Lower leg skin (tissue), 3 donors: ENCODE measurements around the gene PROM1.

ENCODE experiments used
- CTCF ChIP-seq, 3 donors: fragments of 450-650 bp; IDR thresholded peaks; one replicate each; pipeline ENCODE4 v1.5.1; 2016; ENCODE audit warnings: antibody characterized with exemption in 3 of 3, mild to moderate bottlenecking in 3 of 3, moderate library complexity in 2 of 3
- POLR2A ChIP-seq, 2 donors: fragments of 450-650 bp; IDR thresholded peaks; one replicate each; pipeline ENCODE4 v1.6.1; 2016 to 2017; ENCODE audit warnings: antibody characterized with exemption in 2 of 2, mild to moderate bottlenecking in 1 of 2, moderate library complexity in 1 of 2

DNA sequence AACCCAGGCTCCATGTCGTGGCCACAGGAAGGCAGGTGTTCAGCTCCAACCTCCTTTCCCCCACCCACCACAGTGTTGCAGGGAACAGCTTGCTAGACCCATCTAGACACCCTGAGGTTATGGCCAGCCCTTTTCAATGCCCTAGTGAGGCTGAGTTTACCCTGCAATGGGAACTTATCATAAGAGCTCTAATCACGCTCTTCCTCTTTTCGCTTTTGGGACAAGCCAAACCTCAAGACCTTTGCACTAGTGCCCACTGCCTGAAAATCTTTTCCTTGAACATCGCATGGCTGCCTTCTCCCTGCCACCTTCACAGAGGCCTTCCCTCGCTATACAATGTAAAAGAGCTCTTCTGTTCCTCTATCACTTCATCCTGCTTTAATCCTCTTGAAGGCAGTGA, 118.5 kb downstream of the PROM1 start:
- TF ChIP-seq CTCF (IDR thresholded peaks at IDR 0.05) = no peak
- no peak for TF ChIP-seq POLR2A (IDR thresholded peaks at IDR 0.05)
